A549 (cell line): Measurements from ENCODE around the gene ELMOD1. TPM values are rescaled to one million over a fixed set of nuclear protein-coding genes. Genes with fewer than 3 reads are reported as not detected.

Source experiments
- ATAC-seq, 2 experiments: fragments of 200-7000 bp in 1 of 2; fragments of >200 bp in 1 of 2; cut with Nextera tagmentation in 1 of 2; cut with Tn5 transposase in 1 of 2; 3 replicates each; pipeline versions ENCODE4 v1.8.0 to v1.9.1; 2018 to 2020; ENCODE audit warnings: mild to moderate bottlenecking in 1 of 2, moderate library complexity in 1 of 2
- CTCF ChIA-PET: fragments of 300-600 bp; sonication (Branson Sonifier 250); formaldehyde crosslinking; extraction: SDS; loops from one replicate; lab custom pipeline; 2021; ENCODE audit warnings: antibody characterized with exemption, inconsistent platforms; lab: Yijun Ruan, JAX
- POLR2A ChIA-PET: fragments of 350-600 bp; formaldehyde crosslinking; extraction: SDS; loops from one replicate; lab custom pipeline; 2021; ENCODE audit warnings: antibody characterized with exemption, inconsistent platforms; lab: Yijun Ruan, JAX
- DNase-seq, 2 experiments: peaks; one replicate each; pipeline versions ENCODE4 v3.0.0 to v3.0.0-alpha.2; 2011 to 2016; ENCODE audit warnings: low read depth in 1 of 2, low spot score in 1 of 2
- FAIRE-seq: peaks from 2 replicates; lab custom pipeline; 2011; peaks lifted over from hg19 to GRCh38; lab: Jason Lieb, UNC
- H3K27ac ChIP-seq, 2 experiments: fragments of >200 bp; sonication (Bioruptor Twin); formaldehyde crosslinking; 3 replicates each; pipeline ENCODE4 v1.5.1; 2016 to 2017
- H3K4me1 ChIP-seq: fragments of >200 bp; sonication (Bioruptor Twin); formaldehyde crosslinking; 3 replicates; pipeline ENCODE4 v1.6.1; 2016
- H3K4me2 ChIP-seq: fragments of >200 bp; sonication (Bioruptor Twin); formaldehyde crosslinking; 3 replicates; pipeline ENCODE4 v1.6.1; 2016
- H3K4me3 ChIP-seq: fragments of >200 bp; sonication (Bioruptor Twin); formaldehyde crosslinking; 3 replicates; pipeline ENCODE4 v1.5.1; 2016
- H3K9me3 ChIP-seq: fragments of >200 bp; sonication (Bioruptor Twin); formaldehyde crosslinking; 3 replicates; pipeline ENCODE4 v1.6.1; 2016
- CEBPB ChIP-seq, 2 experiments: fragments of >200 bp in 1 of 2; sonication (Bioruptor Twin) in 1 of 2; formaldehyde crosslinking in 1 of 2; IDR thresholded peaks; 2 replicates each; pipeline ENCODE4 v1.6.1; 2012 to 2016
- EHMT2 ChIP-seq: fragments of 200-600 bp; sonication (generic); IDR thresholded peaks from 2 replicates; pipeline ENCODE4 v1.6.1; 2016; ENCODE audit warnings: antibody characterized with exemption, low read depth, mild to moderate bottlenecking, moderate library complexity
- EP300 ChIP-seq, 2 experiments: fragments of >200 bp; sonication (Bioruptor Twin); formaldehyde crosslinking; IDR thresholded peaks; 2 replicates in 1 of 2; 3 replicates in 1 of 2; pipeline ENCODE4 v1.6.1; 2016 to 2017
- FOSL2 ChIP-seq, 2 experiments: fragments of 450-650 bp in 1 of 2; fragments of >200 bp in 1 of 2; sonication (Bioruptor Twin) in 1 of 2; formaldehyde crosslinking; IDR thresholded peaks; 2 replicates each; pipeline versions ENCODE4 v1.5.0 to v1.6.1; 2016 to 2020; ENCODE audit warnings: mild to moderate bottlenecking in 1 of 2, moderate library complexity in 1 of 2
- GATA3 ChIP-seq: IDR thresholded peaks from 2 replicates; pipeline ENCODE4 v1.6.1; 2012; ENCODE audit warnings: borderline replicate concordance
- HOXA7 ChIP-seq: fragments of 250-450 bp; sonication (Bioruptor Pico); IDR thresholded peaks from 2 replicates; pipeline ENCODE4 v1.5.0; 2020; ENCODE audit warnings: mild to moderate bottlenecking, moderate library complexity
- HOXB5 ChIP-seq: fragments of 250-450 bp; sonication (Bioruptor Pico); IDR thresholded peaks from 2 replicates; pipeline ENCODE4 v1.5.0; 2020; ENCODE audit warnings: mild to moderate bottlenecking, moderate library complexity
- JUNB ChIP-seq: fragments of >200 bp; sonication (Bioruptor Twin); formaldehyde crosslinking; IDR thresholded peaks from 2 replicates; pipeline ENCODE4 v1.6.1; 2016
- KDM5A ChIP-seq: fragments of 200-600 bp; sonication (generic); IDR thresholded peaks from 2 replicates; pipeline ENCODE4 v1.6.1; 2016; ENCODE audit warnings: antibody characterized with exemption, mild to moderate bottlenecking
- MAZ ChIP-seq: fragments of 150-350 bp; IDR thresholded peaks from 2 replicates; pipeline ENCODE4 v1.6.1; 2014; ENCODE audit warnings: antibody characterized with exemption, low read depth, low read length, borderline replicate concordance
- NFE2L2 ChIP-seq: fragments of 150-350 bp; conservative IDR thresholded peaks from 2 replicates; pipeline ENCODE4 v1.6.1; 2014; ENCODE audit warnings: low read length
- PHF8 ChIP-seq: fragments of 200-600 bp; sonication (generic); IDR thresholded peaks from 2 replicates; pipeline ENCODE4 v1.6.1; 2016; ENCODE audit warnings: low read depth, mild to moderate bottlenecking, antibody characterized with exemption, moderate library complexity, borderline replicate concordance
- POLR2AphosphoS2 ChIP-seq: conservative IDR thresholded peaks from 2 replicates; pipeline ENCODE4 v1.6.1; 2012; ENCODE audit warnings: low read length, improper control_type of control experiment, inconsistent platforms
- RAD21 ChIP-seq, 2 experiments: fragments of >200 bp in 1 of 2; sonication (Bioruptor Twin) in 1 of 2; formaldehyde crosslinking in 1 of 2; IDR thresholded peaks in 1 of 2; conservative IDR thresholded peaks in 1 of 2; 2 replicates in 1 of 2; 3 replicates in 1 of 2; pipeline ENCODE4 v1.6.1; 2012 to 2018; ENCODE audit warnings: inconsistent platforms in 1 of 2
- RCOR1 ChIP-seq: fragments of 150-350 bp; IDR thresholded peaks from 2 replicates; pipeline ENCODE4 v1.6.1; 2014; ENCODE audit warnings: antibody characterized with exemption, low read length, low read depth
- RFX5 ChIP-seq: fragments of 450-650 bp; IDR thresholded peaks from 2 replicates; pipeline ENCODE4 v1.7.1; 2014; ENCODE audit warnings: antibody characterized with exemption, mild to moderate bottlenecking, moderate library complexity
- SREBF2 ChIP-seq: fragments of 450-650 bp; IDR thresholded peaks from 2 replicates; pipeline ENCODE4 v1.6.1; 2014; ENCODE audit warnings: mild to moderate bottlenecking, moderate library complexity
- TP53 ChIP-seq: fragments of 250-450 bp; sonication (Bioruptor Pico); IDR thresholded peaks from 2 replicates; pipeline ENCODE4 v1.5.0; 2021; ENCODE audit warnings: mild to moderate bottlenecking, moderate library complexity
- ZC3H11A ChIP-seq: fragments of 450-650 bp; IDR thresholded peaks from 2 replicates; pipeline ENCODE4 v1.6.1; 2014; ENCODE audit warnings: antibody characterized with exemption, mild to moderate bottlenecking
- WGBS: methylation state at CpG from one replicate; pipeline ENCODE4 v1.1.6; 2017; ENCODE audit errors: missing lambda C conversion rate; 5-methylcytosine and 5-hydroxymethylcytosine counted together
- polyA plus RNA-seq, 4 experiments: library from polyadenylated mRNA; depleted of rRNA in 3 of 4; stranded (reverse); fragments of >200 nt; fragmentation: RNase III in 1 of 4; extraction: RNeasy Plus Mini Kit Qiagen cat#74134 plus additional on column Dnase treatment in 1 of 4; gene quantifications; 2 replicates in 3 of 4; 3 replicates in 1 of 4; pipeline ENCODE4 v1.2.3, GENCODE V29; 2011 to 2017
- TF ChIP-seq, protein P1 (sequence below): fragments of 200-600 bp; sonication (generic); IDR thresholded peaks from 2 replicates; pipeline ENCODE4 v1.6.1; 2016; ENCODE audit warnings: antibody characterized with exemption, mild to moderate bottlenecking, moderate library complexity
- TF ChIP-seq, protein P2 (sequence below): fragments of >200 bp; sonication (Bioruptor Twin); formaldehyde crosslinking; IDR thresholded peaks from 2 replicates; pipeline ENCODE4 v1.6.1; 2016
- TF ChIP-seq, protein P3 (sequence below): fragments of >200 bp; sonication (Bioruptor Twin); formaldehyde crosslinking; IDR thresholded peaks from 3 replicates; pipeline ENCODE4 v1.6.1; 2016
- TF ChIP-seq, protein P4 (sequence below): fragments of 450-650 bp; IDR thresholded peaks from 2 replicates; pipeline ENCODE4 v1.6.1; 2014; ENCODE audit warnings: antibody characterized with exemption
- TF ChIP-seq, protein P5 (sequence below): IDR thresholded peaks from 2 replicates; pipeline ENCODE4 v1.6.1; 2012
- TF ChIP-seq, protein P6 (sequence below): fragments of >200 bp; sonication (Bioruptor Twin); formaldehyde crosslinking; IDR thresholded peaks from 3 replicates; pipeline ENCODE4 v1.5.1; 2016
- TF ChIP-seq, protein P7 (sequence below): IDR thresholded peaks from 2 replicates; pipeline ENCODE4 v1.6.1; 2012

The ELMOD1 gene
- polyA plus RNA-seq, 2 of the 4 experiments (the other 2 are of a cell fraction) = 0.04 to 0.08 TPM

DNA sequence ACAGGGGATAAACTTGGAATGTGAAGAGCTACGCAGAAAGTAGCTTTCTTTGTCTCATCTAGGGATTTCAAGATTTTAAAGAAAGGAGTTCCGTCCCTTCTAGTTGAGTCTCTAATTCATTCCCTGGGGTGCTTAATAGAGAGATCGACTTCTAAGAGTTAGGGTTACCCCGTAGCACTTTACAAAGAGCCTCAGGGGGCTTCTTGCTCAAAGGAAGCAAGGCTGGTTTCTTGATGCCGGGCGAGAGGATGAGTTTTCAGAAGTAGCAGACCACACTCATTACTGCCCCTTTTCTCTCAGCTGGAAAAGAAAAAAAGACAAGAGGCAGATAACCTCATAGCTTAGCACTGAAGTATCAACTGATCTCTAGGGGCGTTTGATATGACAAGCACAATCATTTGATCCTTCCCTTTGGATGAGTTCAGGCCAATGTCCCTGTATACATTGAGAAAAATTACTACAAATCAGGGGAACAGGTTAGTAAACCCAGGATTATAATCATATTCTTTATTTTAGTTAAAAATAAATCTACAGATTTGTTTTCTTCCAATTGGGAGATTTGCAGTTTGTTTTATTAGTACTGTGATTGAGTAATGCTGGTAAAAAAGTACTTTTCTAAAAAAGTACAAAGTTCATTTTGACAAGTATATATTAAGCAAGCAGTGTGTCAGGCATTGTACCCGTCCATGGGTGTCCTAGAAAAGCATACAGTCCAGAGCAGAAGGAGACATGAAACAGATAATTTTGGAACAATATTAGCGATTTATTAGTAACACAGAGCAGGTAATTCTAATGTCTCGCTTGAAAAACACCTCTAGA, 18.7 kb downstream of the ELMOD1 start:
- no peak overlapping the region for H3K4me3 ChIP-seq
- WGBS = 35% methylated on average over 10 of the region's 10 CpGs
- no peak overlapping the region for H3K4me2 ChIP-seq
- H3K27ac ChIP-seq = no peak overlapping the region
- POLR2A ChIA-PET = no interaction called here
- H3K9me3 ChIP-seq = no peaks in the 10 kb centered on the region
- no peak for ATAC-seq
- CTCF ChIA-PET = interaction anchor here (0.9 to 1.7 kb wide), 5 partner anchors 10 to 79 kb away, joined by 3 to 4 read pairs (median 4); no protein-coding TSS in a partner anchor
- TF ChIP-seq RCOR1 = no peak
- no peak for TF ChIP-seq RAD21 (conservative IDR thresholded peaks at IDR 0.05 in 1 of 2, IDR thresholded peaks at IDR 0.05 in 1 of 2)
- no peak for TF ChIP-seq POLR2AphosphoS2
- TF ChIP-seq, protein P1, sequence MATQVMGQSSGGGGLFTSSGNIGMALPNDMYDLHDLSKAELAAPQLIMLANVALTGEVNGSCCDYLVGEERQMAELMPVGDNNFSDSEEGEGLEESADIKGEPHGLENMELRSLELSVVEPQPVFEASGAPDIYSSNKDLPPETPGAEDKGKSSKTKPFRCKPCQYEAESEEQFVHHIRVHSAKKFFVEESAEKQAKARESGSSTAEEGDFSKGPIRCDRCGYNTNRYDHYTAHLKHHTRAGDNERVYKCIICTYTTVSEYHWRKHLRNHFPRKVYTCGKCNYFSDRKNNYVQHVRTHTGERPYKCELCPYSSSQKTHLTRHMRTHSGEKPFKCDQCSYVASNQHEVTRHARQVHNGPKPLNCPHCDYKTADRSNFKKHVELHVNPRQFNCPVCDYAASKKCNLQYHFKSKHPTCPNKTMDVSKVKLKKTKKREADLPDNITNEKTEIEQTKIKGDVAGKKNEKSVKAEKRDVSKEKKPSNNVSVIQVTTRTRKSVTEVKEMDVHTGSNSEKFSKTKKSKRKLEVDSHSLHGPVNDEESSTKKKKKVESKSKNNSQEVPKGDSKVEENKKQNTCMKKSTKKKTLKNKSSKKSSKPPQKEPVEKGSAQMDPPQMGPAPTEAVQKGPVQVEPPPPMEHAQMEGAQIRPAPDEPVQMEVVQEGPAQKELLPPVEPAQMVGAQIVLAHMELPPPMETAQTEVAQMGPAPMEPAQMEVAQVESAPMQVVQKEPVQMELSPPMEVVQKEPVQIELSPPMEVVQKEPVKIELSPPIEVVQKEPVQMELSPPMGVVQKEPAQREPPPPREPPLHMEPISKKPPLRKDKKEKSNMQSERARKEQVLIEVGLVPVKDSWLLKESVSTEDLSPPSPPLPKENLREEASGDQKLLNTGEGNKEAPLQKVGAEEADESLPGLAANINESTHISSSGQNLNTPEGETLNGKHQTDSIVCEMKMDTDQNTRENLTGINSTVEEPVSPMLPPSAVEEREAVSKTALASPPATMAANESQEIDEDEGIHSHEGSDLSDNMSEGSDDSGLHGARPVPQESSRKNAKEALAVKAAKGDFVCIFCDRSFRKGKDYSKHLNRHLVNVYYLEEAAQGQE = no peak
- TF ChIP-seq, protein P2, sequence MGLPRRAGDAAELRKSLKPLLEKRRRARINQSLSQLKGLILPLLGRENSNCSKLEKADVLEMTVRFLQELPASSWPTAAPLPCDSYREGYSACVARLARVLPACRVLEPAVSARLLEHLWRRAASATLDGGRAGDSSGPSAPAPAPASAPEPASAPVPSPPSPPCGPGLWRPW = no peak
- no peak for TF ChIP-seq GATA3
- no peak for TF ChIP-seq PHF8
- no peak for TF ChIP-seq HOXB5 (CRISPR knock-in tag)
- TF ChIP-seq EHMT2 = no peak
- no peak for TF ChIP-seq MAZ
- no peak for TF ChIP-seq JUNB
- TF ChIP-seq, protein P3, sequence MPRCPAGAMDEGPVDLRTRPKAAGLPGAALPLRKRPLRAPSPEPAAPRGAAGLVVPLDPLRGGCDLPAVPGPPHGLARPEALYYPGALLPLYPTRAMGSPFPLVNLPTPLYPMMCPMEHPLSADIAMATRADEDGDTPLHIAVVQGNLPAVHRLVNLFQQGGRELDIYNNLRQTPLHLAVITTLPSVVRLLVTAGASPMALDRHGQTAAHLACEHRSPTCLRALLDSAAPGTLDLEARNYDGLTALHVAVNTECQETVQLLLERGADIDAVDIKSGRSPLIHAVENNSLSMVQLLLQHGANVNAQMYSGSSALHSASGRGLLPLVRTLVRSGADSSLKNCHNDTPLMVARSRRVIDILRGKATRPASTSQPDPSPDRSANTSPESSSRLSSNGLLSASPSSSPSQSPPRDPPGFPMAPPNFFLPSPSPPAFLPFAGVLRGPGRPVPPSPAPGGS = no peak
- no peak for TF ChIP-seq TP53 (CRISPR knock-in tag)
- no peak for TF ChIP-seq KDM5A
- no peak for TF ChIP-seq EP300 (IDR thresholded peaks at IDR 0.05)
- TF ChIP-seq NFE2L2 = no peak
- TF ChIP-seq SREBF2 = no peak
- TF ChIP-seq ZC3H11A = no peak
- TF ChIP-seq FOSL2 (IDR thresholded peaks at IDR 0.05) = no peak
- no peak for TF ChIP-seq FOSL2 (CRISPR knock-in tag; IDR thresholded peaks at IDR 0.05)
- TF ChIP-seq, protein P4, sequence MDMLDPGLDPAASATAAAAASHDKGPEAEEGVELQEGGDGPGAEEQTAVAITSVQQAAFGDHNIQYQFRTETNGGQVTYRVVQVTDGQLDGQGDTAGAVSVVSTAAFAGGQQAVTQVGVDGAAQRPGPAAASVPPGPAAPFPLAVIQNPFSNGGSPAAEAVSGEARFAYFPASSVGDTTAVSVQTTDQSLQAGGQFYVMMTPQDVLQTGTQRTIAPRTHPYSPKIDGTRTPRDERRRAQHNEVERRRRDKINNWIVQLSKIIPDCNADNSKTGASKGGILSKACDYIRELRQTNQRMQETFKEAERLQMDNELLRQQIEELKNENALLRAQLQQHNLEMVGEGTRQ = no peak
- no peak for FAIRE-seq
- DNase-seq = no peak
- H3K4me1 ChIP-seq = no peaks in the 10 kb centered on the region

DNA sequence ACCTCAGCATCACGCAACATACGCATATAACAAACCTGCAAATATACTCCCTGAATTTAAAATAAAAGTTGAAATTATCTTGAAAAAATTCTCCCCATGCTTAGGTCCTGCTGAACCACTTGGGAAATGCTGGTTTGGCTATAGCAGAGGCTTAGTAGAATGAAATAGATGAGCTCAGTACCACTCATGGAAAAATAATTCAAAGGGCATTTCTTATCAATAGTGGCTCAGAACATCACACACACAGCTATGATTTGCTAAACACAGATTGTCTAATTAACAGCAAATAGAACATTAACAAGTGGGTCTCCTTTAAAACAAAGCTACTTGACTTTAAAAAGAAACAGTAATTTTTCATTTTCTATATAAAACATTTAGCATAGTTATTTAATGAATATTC, 21.5 kb downstream of the ELMOD1 start:
- no peak for TF ChIP-seq MAZ
- TF ChIP-seq HOXA7 (CRISPR knock-in tag) = no peak
- no peak for TF ChIP-seq CEBPB (IDR thresholded peaks at IDR 0.05)
- no peak for TF ChIP-seq ZC3H11A
- TF ChIP-seq, protein P5, sequence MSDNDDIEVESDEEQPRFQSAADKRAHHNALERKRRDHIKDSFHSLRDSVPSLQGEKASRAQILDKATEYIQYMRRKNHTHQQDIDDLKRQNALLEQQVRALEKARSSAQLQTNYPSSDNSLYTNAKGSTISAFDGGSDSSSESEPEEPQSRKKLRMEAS = no peak
- TF ChIP-seq, protein P6, sequence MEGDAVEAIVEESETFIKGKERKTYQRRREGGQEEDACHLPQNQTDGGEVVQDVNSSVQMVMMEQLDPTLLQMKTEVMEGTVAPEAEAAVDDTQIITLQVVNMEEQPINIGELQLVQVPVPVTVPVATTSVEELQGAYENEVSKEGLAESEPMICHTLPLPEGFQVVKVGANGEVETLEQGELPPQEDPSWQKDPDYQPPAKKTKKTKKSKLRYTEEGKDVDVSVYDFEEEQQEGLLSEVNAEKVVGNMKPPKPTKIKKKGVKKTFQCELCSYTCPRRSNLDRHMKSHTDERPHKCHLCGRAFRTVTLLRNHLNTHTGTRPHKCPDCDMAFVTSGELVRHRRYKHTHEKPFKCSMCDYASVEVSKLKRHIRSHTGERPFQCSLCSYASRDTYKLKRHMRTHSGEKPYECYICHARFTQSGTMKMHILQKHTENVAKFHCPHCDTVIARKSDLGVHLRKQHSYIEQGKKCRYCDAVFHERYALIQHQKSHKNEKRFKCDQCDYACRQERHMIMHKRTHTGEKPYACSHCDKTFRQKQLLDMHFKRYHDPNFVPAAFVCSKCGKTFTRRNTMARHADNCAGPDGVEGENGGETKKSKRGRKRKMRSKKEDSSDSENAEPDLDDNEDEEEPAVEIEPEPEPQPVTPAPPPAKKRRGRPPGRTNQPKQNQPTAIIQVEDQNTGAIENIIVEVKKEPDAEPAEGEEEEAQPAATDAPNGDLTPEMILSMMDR = no peak
- TF ChIP-seq, protein P7, sequence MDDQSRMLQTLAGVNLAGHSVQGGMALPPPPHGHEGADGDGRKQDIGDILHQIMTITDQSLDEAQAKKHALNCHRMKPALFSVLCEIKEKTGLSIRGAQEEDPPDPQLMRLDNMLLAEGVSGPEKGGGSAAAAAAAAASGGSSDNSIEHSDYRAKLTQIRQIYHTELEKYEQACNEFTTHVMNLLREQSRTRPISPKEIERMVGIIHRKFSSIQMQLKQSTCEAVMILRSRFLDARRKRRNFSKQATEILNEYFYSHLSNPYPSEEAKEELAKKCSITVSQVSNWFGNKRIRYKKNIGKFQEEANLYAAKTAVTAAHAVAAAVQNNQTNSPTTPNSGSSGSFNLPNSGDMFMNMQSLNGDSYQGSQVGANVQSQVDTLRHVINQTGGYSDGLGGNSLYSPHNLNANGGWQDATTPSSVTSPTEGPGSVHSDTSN = no peak
- no peak for TF ChIP-seq RFX5
- TF ChIP-seq EHMT2 = no peak
- POLR2A ChIA-PET = no interaction called here

More for the DNA sequence above, 21.5 kb downstream of the ELMOD1 start:
- H3K4me2 ChIP-seq = no peak overlapping the region
- H3K4me3 ChIP-seq = no peak overlapping the region
- H3K4me1 ChIP-seq = no peaks in the 10 kb centered on the region
- FAIRE-seq (no peak), ATAC-seq (no peak), DNase-seq (no peak)
- 95% methylated on average over 2 of the region's 2 CpGs for WGBS
- H3K9me3 ChIP-seq = no peaks in the 10 kb centered on the region
- CTCF ChIA-PET = interaction anchor here (0.7 to 1.3 kb wide), 3 partner anchors 14 to 159 kb away, joined by 3 to 4 read pairs (median 3); no protein-coding TSS in a partner anchor
- H3K27ac ChIP-seq = no peak overlapping the region
